GM18868 (cell line): Measurements from ENCODE around the gene SORCS3.

Source experiments
- ATAC-seq: cut with Tn5 transposase; IDR thresholded peaks from one replicate; pipeline ENCODE4 v1.9.1; 2021; ENCODE audit warnings: mild to moderate bottlenecking, moderate library complexity; ENCODE audit not compliant: unreplicated experiment

The SORCS3 gene

DNA sequence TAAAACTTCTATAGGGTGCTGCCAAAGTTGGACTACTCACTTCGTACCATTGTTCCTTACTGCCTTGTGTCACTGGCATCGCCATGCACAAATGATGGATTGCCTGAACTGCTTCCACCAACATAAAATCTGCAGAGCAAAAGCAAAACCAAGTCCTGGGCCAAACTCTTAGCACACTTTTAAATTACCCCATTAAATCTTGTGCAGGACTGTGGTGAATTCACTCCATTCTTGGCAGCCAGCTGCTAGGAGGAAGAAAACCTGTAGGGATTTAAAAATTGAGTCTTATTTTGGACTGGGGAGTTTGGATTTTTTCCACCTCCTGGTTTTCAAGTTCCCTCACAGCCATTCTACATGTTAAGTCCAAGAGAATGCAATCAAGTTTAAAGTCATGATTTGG is 646.9 kb downstream of the SORCS3 start:
- no peak for ATAC-seq

DNA sequence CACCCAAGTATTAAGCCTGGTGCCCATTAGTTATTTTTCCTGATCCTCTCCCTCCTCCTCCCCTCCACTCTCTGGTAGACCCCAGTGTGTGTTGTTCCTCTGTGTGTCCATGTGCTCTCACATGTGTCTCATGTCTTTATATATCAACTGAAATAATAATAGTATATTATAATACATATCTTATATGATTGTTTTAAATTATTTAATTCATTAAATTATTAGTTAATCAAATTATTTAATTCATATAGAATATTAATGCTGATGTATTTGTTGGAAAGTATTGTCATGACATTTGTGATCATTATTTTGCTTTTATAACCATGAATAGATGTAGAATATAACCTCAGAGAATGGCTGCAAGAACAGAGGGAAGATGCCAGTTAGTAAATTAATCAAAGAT is 647.5 kb downstream of the SORCS3 start:
- ATAC-seq: no peak

DNA sequence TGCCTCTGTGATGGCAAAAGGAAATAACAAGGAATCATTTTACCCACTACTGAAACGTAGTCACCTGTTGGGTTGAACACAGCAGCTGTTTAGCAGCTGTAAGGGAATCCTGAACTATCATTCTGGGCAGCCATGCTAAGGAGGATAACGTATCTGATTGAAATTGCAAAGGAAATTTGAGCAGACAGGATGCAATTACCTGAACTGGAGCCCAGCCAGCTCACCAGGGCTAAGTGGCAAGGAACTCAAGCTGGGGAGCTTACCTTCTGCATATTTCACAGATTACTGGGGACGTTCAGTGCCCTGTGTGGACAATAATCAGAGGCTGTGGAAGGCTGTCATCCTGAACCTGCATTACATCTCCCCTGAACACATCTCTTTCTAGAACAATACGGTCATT is 650.5 kb downstream of the SORCS3 start:
- no peak for ATAC-seq

DNA sequence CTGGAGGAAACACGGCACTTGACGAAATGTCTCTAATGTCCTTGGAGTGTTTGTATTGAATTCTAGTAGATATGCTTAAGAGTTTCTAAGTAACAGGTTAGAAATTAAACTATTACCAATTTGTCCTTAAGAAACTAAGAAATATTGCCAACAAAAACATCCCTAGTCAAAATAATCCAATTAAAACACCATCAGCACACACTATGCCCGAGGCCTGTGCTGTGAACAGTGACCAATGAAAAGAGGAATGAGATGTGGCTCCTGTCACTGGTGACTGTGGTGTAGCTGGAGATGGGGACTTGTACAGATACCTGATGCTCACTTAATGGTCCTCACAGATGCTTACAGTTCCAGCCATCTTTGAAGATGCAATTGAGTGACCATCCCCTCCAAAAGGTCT is 651.1 kb downstream of the SORCS3 start:
- ATAC-seq: no peak
